Stimulated activated naive CD8-positive, alpha-beta T cell treated with anti-CD3 and anti-CD28 coated beads, Interleukin-15, Interleukin-2, amounts not matched to agents 100 ng/mL and 50 ng/mL, for 24 hours (primary cell): ENCODE data around the gene RNF220.

Source experiments
- H3K27ac Mint-ChIP-seq: one replicate; pipeline ENCODE4 v1.8.0; 2021; ENCODE audit warnings: mild to moderate bottlenecking, mixed read lengths
- H3K27me3 Mint-ChIP-seq: one replicate; pipeline ENCODE4 v1.8.0; 2021; ENCODE audit warnings: mixed read lengths
- H3K36me3 Mint-ChIP-seq: one replicate; pipeline ENCODE4 v1.8.0; 2021; ENCODE audit warnings: low read depth, mixed read lengths
- H3K4me1 Mint-ChIP-seq: one replicate; pipeline ENCODE4 v1.8.0; 2021; ENCODE audit warnings: low read depth, mixed read lengths
- H3K4me3 Mint-ChIP-seq: one replicate; pipeline ENCODE4 v1.8.0; 2021; ENCODE audit warnings: mild to moderate bottlenecking, mixed read lengths
- H3K9me3 Mint-ChIP-seq: one replicate; pipeline ENCODE4 v1.8.0; 2021; ENCODE audit warnings: mixed read lengths

RNF220 gene

GRCh38 chr1:44700573-44700972, 295.5 kb downstream of the RNF220 start:
- no peaks in the 10 kb centered on the region for H3K36me3 Mint-ChIP-seq
- H3K4me1 Mint-ChIP-seq = peaks cover 27% of the 10 kb centered on the region
- no peaks in the 10 kb centered on the region for H3K27me3 Mint-ChIP-seq
- H3K9me3 Mint-ChIP-seq = no peaks in the 10 kb centered on the region
- no peak overlapping the region for H3K4me3 Mint-ChIP-seq
- H3K27ac Mint-ChIP-seq = no peak overlapping the region

GRCh38 chr1:44701141-44701573, 296.1 kb downstream of the RNF220 start:
- Mint-ChIP-seq H3K27ac (no peak overlapping the region), H3K4me3 (no peak overlapping the region), H3K9me3 (no peaks in the 10 kb centered on the region), H3K36me3 (no peaks in the 10 kb centered on the region), H3K4me1 (peaks cover 23% of the 10 kb centered on the region), H3K27me3 (no peaks in the 10 kb centered on the region)
